DMS53 treated with DMSO at 0.1 percent for 48 hours (cell line): ENCODE measurements around the gene SLC35E1.
"Not testable (repeated sequence)": the region's sequence is repeated elsewhere in the genome, so short reads cannot be mapped to it uniquely, and the experiment has no call there.

Source experiments
- DNase-seq: peaks from one replicate; lab custom pipeline; 2025; ENCODE audit not compliant: unreplicated experiment; lab: John Stamatoyannopoulos, UW

The SLC35E1 gene

GRCh38 chr19:16524991-16525734 lies 47.1 kb downstream of the SLC35E1 start:
- DNase-seq: no peak

- DNase-seq: no peak
Observed at GRCh38 chr19:16522559-16523377, 49.4 kb downstream of the SLC35E1 start.

GRCh38 chr19:16521715-16522289 lies 50.4 kb downstream of the SLC35E1 start:
- DNase-seq: no peak

- DNase-seq: no peak
Observed at GRCh38 chr19:16520986-16521624, 51.1 kb downstream of the SLC35E1 start.

GRCh38 chr19:16520074-16520973 lies 51.9 kb downstream of the SLC35E1 start:
- no peak for DNase-seq

GRCh38 chr19:16519230-16519687 lies 53.0 kb downstream of the SLC35E1 start:
- DNase-seq: no peak

- no peak for DNase-seq
Observed at GRCh38 chr19:16518483-16519229, 53.6 kb downstream of the SLC35E1 start.

- DNase-seq: no peak
Observed at GRCh38 chr19:16518061-16518460, 54.2 kb downstream of the SLC35E1 start.

- DNase-seq: no peak
Observed at GRCh38 chr19:16516923-16517610, 55.1 kb downstream of the SLC35E1 start.

GRCh38 chr19:16516381-16516780 lies 55.8 kb downstream of the SLC35E1 start:
- DNase-seq: no peak

GRCh38 chr19:16514383-16515019 lies 57.7 kb downstream of the SLC35E1 start:
- DNase-seq: no peak

- not testable (repeated sequence) for DNase-seq
Observed at GRCh38 chr19:16512611-16513010, 59.6 kb downstream of the SLC35E1 start.

GRCh38 chr19:16509141-16510061 lies 62.8 kb downstream of the SLC35E1 start:
- no peak for DNase-seq

- DNase-seq: no peak
Observed at GRCh38 chr19:16508546-16508945, 63.7 kb downstream of the SLC35E1 start.

GRCh38 chr19:16506961-16507360 lies 65.3 kb downstream of the SLC35E1 start:
- DNase-seq: no peak

- DNase-seq: not testable (repeated sequence)
Observed at GRCh38 chr19:16506161-16506560, 66.1 kb downstream of the SLC35E1 start.

GRCh38 chr19:16504271-16504670 lies 67.9 kb downstream of the SLC35E1 start:
- DNase-seq: no peak
